K562 (cell line): Measurements from ENCODE around the gene CNTN5. TPM values are rescaled to one million over a fixed set of nuclear protein-coding genes. Genes with fewer than 3 reads are reported as not detected.
A peak's percentile ranks its signal among the peaks of the same experiment; 100 is the strongest.

Experiments
- ATAC-seq: fragments of 200-7000 bp; cut with Tn5 transposase; 3 replicates; pipeline ENCODE4 v1.9.1; 2020; ENCODE audit warnings: moderate library complexity
- BruUV-seq: library from RNA; stranded (reverse); fragments of 400-500 nt; replicated peaks from 2 replicates; lab custom pipeline; 2021; lab: Mats Ljungman, UMichigan
- CTCF ChIA-PET: fragments of 300-600 bp; formaldehyde crosslinking; extraction: SDS; loops from one replicate; lab custom pipeline; 2021; ENCODE audit warnings: low intra/inter-chr PET ratio; lab: Yijun Ruan, JAX
- POLR2A ChIA-PET: fragments of 300-600, 350-650 bp; sonication (Branson Sonifier 250); formaldehyde crosslinking; extraction: SDS; loops from one replicate; lab custom pipeline; 2021; ENCODE audit warnings: antibody characterized with exemption, inconsistent platforms; lab: Yijun Ruan, JAX
- DNase-seq, 4 experiments: peaks; one replicate each; pipeline versions ENCODE4 v3.0.0 to v3.0.0-alpha.2; 2011 to 2018; ENCODE audit warnings: low spot score in 3 of 4, mixed read lengths in 3 of 4; ENCODE audit errors: extremely low read depth in 1 of 4
- FAIRE-seq: peaks from 2 replicates; lab custom pipeline; 2011; peaks lifted over from hg19 to GRCh38; lab: Jason Lieb, UNC
- H2AFZ ChIP-seq: 2 replicates; pipeline ENCODE4 v1.6.0; 2011; ENCODE audit warnings: low read depth, low read length, control low read depth, inconsistent platforms
- H3K27ac ChIP-seq: fragments of 200-600 bp; 3 replicates; pipeline ENCODE4 v1.8.0; 2011; ENCODE audit warnings: low read depth, mild to moderate bottlenecking, control low read depth, inconsistent platforms, low read length, moderate library complexity, mixed read lengths; ENCODE audit errors: extremely low read depth
- H3K27me3 ChIP-seq, 2 experiments: fragments of 300-600 bp in 1 of 2; 2 replicates in 1 of 2; 3 replicates in 1 of 2; pipeline versions ENCODE4 v1.6.0 to v1.8.0; 2011; ENCODE audit warnings: inconsistent platforms in 2 of 2, low read length in 2 of 2, mild to moderate bottlenecking in 1 of 2, mixed read lengths in 1 of 2, moderate library complexity in 1 of 2; ENCODE audit not compliant: control insufficient read depth in 2 of 2, insufficient read depth in 2 of 2
- H3K36me3 ChIP-seq: fragments of 300-600 bp; 3 replicates; pipeline ENCODE4 v1.8.0; 2011; ENCODE audit warnings: mild to moderate bottlenecking, low read length, inconsistent platforms; ENCODE audit not compliant: control insufficient read depth, insufficient read depth
- H3K4me1 ChIP-seq, 2 experiments: fragments of 200-600 bp in 1 of 2; replicated peaks in 1 of 2; 2 replicates in 1 of 2; 3 replicates in 1 of 2; pipeline versions ENCODE4 v1.5.1 to v1.8.0; 2011; ENCODE audit warnings: inconsistent platforms in 2 of 2, low read length in 2 of 2, mild to moderate bottlenecking in 1 of 2, mixed read lengths in 1 of 2, moderate library complexity in 1 of 2; ENCODE audit not compliant: control insufficient read depth in 2 of 2, insufficient read depth in 2 of 2
- H3K4me2 ChIP-seq: 2 replicates; pipeline ENCODE4 v1.6.1; 2011; ENCODE audit warnings: low read length, control low read depth, inconsistent platforms, mixed read lengths; ENCODE audit not compliant: insufficient read depth
- H3K4me3 ChIP-seq: fragments of 200-600 bp; sonication (generic), shearing (Covaris generic); 2 replicates; pipeline ENCODE4 v1.5.1; 2016; ENCODE audit warnings: control low read depth, inconsistent platforms
- H3K79me2 ChIP-seq: fragments of 200-600 bp; 3 replicates; pipeline ENCODE4 v1.8.0; 2011; ENCODE audit warnings: low read length, inconsistent platforms; ENCODE audit not compliant: control insufficient read depth, insufficient read depth
- H3K9ac ChIP-seq, 2 experiments: 2 replicates each; pipeline versions ENCODE4 v1.6.0 to v1.6.1; 2011; ENCODE audit warnings: low read depth in 2 of 2, low read length in 2 of 2, control low read depth in 1 of 2, inconsistent platforms in 1 of 2, mild to moderate bottlenecking in 1 of 2, mixed read lengths in 1 of 2; ENCODE audit not compliant: insufficient read depth in 1 of 2
- H3K9me1 ChIP-seq: one replicate; pipeline ENCODE4 v1.6.0; 2011; ENCODE audit warnings: inconsistent platforms, mild to moderate bottlenecking, low read length, moderate library complexity; ENCODE audit not compliant: control insufficient read depth, insufficient read depth
- H3K9me3 ChIP-seq: replicated peaks from 2 replicates; pipeline ENCODE4 v1.5.1; 2011; ENCODE audit warnings: low read depth, low read length, inconsistent platforms; ENCODE audit not compliant: control insufficient read depth, insufficient read depth
- H4K20me1 ChIP-seq: replicated peaks from 2 replicates; pipeline ENCODE4 v1.6.1; 2011; ENCODE audit warnings: low read length, inconsistent platforms, mixed read lengths; ENCODE audit not compliant: control insufficient read depth, insufficient read depth
- PREB ChIP-seq: sonication (generic); formaldehyde crosslinking; IDR thresholded peaks from 2 replicates; pipeline ENCODE4 v1.8.1; 2023; ENCODE audit warnings: mild to moderate bottlenecking, missing genetic modification reagents
- TFE3 ChIP-seq: fragments of 450-650 bp; formaldehyde crosslinking; IDR thresholded peaks from 2 replicates; pipeline ENCODE4 v1.4.0; 2020; ENCODE audit warnings: mild to moderate bottlenecking, mixed read lengths
- WGBS: fragments of 100-300 bp; shearing (Covaris generic); methylation state at CpG from one replicate; pipeline ENCODE4 v1.1.6; 2016; ENCODE audit warnings: low coverage, mixed read lengths; ENCODE audit not compliant: insufficient coverage; ENCODE audit errors: missing lambda C conversion rate; 5-methylcytosine and 5-hydroxymethylcytosine counted together
- in situ Hi-C: fragments of 300-500 bp; cut with MboI; formaldehyde crosslinking; loops from 4 replicates; pipeline ENCODE4 v1.15.0; 2018; ENCODE audit warnings: inconsistent platforms, mixed read lengths
- intact Hi-C: fragments of 100-400 bp; cut with micrococcal nuclease; formaldehyde crosslinking; loops from 2 replicates; pipeline ENCODE4 v1.14.2; 2022
- polyA plus RNA-seq, 8 experiments: library from polyadenylated mRNA; depleted of rRNA in 4 of 8; stranded (reverse) in 5 of 8; unstranded in 3 of 8; fragments of >200 nt; fragmentation: Nextera tagmentation in 2 of 8; fragmentation: Illumina TruSeq in 1 of 8; extraction: Ambion mirVana in 2 of 8; extraction: Trizol in 1 of 8; gene quantifications; 2 replicates each; pipeline versions ENCODE4 v1.2.1 to v1.2.3, GENCODE V29; 2011 to 2014; ENCODE audit warnings: inconsistent platforms in 1 of 8, missing spikeins in 1 of 8
- total RNA-seq, 7 experiments: library from RNA; depleted of rRNA in 6 of 7; stranded (reverse); fragments of >200 nt in 6 of 7; fragmentation: Illumina TruSeq in 2 of 7; extraction: Trizol in 2 of 7; gene quantifications; 2 replicates each; pipeline versions ENCODE4 v1.2.1 to v1.2.3, GENCODE V29; 2011 to 2021; ENCODE audit warnings: low replicate concordance in 1 of 7

The CNTN5 gene
- total and polyA plus RNA-seq, 9 of the 15 experiments (the other 6 are each of a cell fraction or from before 2014, with no cell fraction given): 0.03 TPM; not detected in 8

- H3K27me3 ChIP-seq: no peaks in the 10 kb centered on the region
- intact Hi-C loops: no loop called here
- DNase-seq (no peak), ATAC-seq (no peak), FAIRE-seq (no peak)
- H3K4me3 ChIP-seq: no peak overlapping the region
- H3K4me2 ChIP-seq: no peak overlapping the region
- H3K9me1 ChIP-seq: no peaks in the 10 kb centered on the region
- ChIA-PET POLR2A (interaction anchor here (0.6 kb wide), 1 partner anchor 25 kb away, joined by 5 read pairs; no protein-coding TSS in a partner anchor), CTCF (no interaction called here)
- WGBS: 6% methylated on average over 2 of the region's 2 CpGs
- H3K9me3 ChIP-seq: no peaks in the 10 kb centered on the region; the same call in 1 of the 2 replicates
- no peak overlapping the region for H3K27ac ChIP-seq
- H3K79me2 ChIP-seq: no peaks in the 10 kb centered on the region
- H3K4me1 ChIP-seq: no peaks in the 10 kb centered on the region
- BruUV-seq: no TSS peak
- H2AFZ ChIP-seq: no peak overlapping the region
- H3K36me3 ChIP-seq: no peaks in the 10 kb centered on the region
- H4K20me1 ChIP-seq: no peaks in the 10 kb centered on the region
- no peak overlapping the region for H3K9ac ChIP-seq
- peak; percentile 79 for TF ChIP-seq TFE3 (CRISPR knock-in tag)
- no peak for TF ChIP-seq PREB (CRISPR knock-in tag)
- TF ChIP-seq, all 486 proteins: peak for 1
- in situ Hi-C loops: no loop called here
These were observed 770.6 kb downstream of the CNTN5 start for GRCh38 chr11:99791354-99791753.
